ENCODE results near the gene ATP1A3. TPM values are rescaled to one million over a fixed set of nuclear protein-coding genes. Genes with fewer than 3 reads are reported as not detected.
A peak's percentile ranks its signal among the peaks of the same experiment; 100 is the strongest.
"Not testable (repeated sequence)": the region's sequence is repeated elsewhere in the genome, so short reads cannot be mapped to it uniquely, and the experiment has no call there.

ATP1A3 gene
- total RNA-seq, 1 donor from 2014 or later = 0.32 TPM

GRCh38 chr19:42010245-42011126, 16.5 kb upstream of the ATP1A3 start:
- no peak for ATAC-seq

DNA sequence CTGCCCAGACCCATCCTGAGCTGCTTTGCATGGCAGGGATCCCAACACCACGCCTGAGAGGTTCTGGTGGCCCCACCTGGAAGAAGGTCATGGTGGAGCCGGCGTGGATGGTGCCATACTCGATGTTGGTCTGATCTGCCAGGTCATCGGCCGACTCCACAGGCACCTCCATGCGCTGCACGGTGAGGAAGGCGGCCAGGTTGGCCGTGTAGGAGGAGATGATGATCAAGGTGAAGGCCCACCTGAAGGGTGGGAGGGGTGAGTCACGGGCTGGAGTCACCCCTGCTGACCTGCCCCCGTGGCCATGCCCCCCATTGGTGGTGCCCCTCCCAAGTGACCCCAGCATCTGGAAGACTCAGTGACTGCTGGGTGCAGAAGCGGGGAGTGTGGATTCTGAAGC, 12.5 kb upstream of the ATP1A3 start:
- no peak for ATAC-seq

GRCh38 chr19:42005504-42005903, 11.5 kb upstream of the ATP1A3 start:
- ATAC-seq = peak; percentile 30

DNA sequence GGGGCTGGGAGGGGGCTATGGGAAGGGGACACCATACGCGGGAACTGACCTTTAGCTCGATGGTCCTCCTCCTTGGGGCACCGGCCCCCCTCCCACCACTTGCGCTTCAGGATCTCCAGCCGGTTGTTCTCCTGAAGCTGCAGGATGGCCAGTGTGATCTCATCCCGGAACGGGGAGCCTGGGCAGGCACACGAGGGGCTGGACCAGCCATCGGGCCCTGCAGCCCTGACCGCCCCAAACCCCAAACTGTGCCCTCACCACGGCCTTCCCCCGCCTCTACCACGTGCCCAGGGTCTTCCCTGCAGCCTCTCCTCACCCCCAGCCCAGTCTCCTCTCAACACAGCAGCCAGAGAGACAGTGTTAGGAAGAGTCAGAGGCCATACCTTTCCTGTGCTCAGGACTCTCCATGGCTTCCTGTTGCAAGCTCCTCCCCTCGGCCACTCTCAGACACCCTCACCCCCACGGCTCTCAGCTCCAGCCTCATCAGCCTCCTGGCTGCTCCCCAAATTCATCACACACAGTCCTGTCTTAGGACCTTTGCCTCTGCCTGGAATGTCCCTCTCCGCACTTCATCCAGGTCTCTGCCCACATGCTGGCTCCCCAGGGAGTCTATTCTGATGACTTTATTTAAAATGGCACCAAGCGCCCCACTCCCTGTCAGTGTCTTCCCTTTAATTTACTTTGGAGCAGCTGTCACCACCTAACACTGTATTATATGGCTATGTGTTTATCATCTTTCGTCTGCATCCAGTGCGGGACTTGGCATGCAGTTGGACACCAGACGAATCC, 9.7 kb upstream of the ATP1A3 start:
- ATAC-seq = peak; percentile 5

DNA sequence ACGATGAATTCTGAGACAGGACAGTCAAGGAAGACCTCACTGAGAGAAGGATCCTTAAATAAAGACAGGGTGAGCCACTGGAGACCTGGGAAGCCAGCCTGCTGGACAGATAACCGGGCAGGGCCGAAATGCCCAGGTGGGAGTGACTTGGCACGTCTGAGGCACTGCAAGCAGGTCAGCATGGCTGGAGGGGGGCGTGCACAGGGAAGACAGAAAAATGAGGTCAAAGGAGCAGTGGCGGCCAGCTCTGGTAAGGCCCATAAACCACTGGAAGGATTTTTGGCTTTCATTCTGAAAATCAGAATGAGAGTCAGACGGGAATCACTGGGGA, 5.8 kb upstream of the ATP1A3 start:
- no peak for ATAC-seq

GRCh38 chr19:41999071-41999877, 5.2 kb upstream of the ATP1A3 start:
- ATAC-seq = no peak

DNA sequence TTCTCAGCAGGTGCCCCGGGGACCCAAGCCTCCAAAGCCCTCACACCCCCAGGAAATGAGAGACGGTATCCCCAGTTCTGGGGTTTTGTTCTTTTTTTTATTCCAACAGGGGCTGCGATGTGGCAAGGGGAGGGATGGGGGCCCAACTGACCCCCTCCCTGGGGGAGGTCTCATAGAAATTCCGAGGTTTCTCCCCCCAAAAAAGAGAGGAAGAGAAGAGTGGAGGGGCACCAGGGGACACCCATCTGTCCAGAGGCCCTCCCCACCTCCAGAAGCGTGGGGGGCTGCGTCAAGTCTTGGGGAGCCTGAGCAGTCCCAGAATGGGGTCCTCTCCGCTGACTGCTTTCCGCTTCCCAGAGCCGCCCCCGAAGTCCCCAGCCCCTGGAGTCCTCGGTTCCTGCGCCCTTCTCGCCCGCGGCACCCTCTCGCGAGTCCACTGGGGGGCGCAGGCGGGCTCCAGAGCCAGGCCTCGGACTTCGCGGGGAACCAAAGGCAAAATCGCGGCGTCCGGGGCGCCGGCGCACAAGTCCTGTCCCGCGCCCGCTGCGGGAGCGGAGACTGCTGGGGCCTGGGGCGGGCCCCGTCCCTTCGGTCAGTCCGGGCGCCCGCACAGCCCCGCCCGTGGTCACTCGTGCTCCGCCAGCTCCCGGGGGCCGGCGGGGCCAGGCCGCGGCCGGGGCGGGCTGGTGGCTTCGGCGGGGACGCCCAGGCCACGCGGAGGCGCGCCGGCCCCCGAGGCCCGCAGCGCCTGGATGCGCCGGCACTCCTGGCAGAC, 4.4 kb upstream of the ATP1A3 start:
- ATAC-seq = peak; percentile 11

DNA sequence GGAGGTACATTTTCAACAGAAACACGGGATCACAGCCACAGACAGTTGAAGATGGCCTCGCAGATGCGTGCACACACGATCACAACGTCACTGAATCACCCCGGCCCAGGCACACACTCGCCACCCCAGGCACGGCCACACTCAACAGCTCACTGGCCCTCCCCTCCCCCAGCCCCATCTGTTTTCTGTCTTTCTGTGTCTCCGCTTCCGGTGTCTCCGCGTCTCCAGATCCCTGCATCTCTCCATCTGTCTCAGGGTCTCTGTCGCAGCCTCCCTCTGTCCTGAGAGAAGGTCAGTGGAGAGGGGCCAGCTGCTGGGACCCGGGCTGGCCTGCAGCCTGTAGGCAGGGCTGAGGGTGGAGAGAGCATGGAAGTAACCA, 3.8 kb upstream of the ATP1A3 start:
- ATAC-seq = no peak

GRCh38 chr19:41997121-41997850, 3.3 kb upstream of the ATP1A3 start:
- peak; percentile 51 for ATAC-seq

GRCh38 chr19:41995959-41996797, 2.1 kb upstream of the ATP1A3 start:
- ATAC-seq = no peak

DNA sequence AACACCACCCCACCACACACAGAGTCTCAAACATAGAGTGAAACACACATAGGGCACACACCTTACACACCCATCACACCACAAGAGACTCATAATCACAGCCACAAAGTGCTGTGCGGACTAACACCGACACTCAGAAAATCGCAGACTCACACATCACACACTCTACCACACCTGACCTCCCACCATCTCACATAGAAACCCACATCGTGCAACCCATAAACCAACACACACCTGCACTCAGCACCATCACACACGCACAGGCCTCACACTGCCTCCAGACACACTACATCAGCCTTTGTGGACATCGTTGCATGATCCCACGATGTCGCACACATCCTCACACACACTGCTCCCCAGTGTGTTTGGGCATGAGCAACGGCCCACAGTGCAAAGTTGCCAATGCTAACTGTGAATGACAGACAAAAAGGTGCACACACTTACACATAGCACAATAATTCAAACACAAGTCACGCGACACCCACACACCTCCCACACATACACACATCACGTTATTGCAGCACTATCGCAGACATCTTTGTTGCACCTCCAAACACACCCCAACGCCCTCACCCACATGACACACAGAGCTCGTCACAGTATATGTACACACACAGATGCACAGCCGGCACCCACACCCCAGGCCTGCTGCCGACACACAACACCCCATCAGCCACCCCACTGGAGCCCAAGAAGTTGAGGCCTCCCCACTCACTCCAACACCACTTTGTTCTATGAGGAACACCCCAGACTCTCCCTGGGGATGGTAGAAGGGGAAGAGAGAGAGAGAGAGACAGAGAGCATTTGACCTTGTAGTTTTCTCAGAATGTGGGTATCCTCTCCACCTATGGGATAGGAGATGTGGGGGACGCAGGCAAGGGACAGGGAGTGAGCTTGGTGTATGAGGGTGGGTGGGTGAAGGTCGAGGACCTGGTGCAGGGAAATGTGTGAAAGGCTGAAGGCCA, 1.2 kb upstream of the ATP1A3 start:
- ATAC-seq = no peak

GRCh38 chr19:41994521-41994971, 516 bp upstream of the ATP1A3 start:
- no peak for ATAC-seq

- not testable (repeated sequence) for ATAC-seq
These were observed 2.0 kb downstream of the ATP1A3 start for GRCh38 chr19:41991925-41992569.

GRCh38 chr19:41991025-41991424, 3.0 kb downstream of the ATP1A3 start:
- ATAC-seq = no peak

DNA sequence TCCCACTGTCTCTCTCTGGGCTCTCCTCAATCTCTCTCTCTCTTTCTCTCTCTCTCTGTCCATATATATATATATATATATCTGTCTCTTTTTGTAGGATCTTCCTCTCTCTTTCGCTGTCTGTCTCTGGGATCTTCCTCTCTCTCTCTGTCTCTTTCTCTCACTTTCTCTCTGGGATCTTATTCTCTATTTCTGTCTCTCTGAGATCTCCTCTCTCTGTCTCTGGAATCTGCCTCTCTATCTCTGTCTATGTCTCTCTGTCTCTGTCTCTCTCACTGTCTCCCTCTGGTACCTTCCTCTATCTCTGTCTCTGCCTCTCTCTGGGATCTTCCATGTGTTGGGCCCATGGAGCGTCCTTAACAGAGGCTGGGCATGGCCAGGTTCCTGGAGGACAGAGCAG, 3.4 kb downstream of the ATP1A3 start:
- no peak for ATAC-seq

GRCh38 chr19:41990028-41990427, 4.0 kb downstream of the ATP1A3 start:
- no peak for ATAC-seq

DNA sequence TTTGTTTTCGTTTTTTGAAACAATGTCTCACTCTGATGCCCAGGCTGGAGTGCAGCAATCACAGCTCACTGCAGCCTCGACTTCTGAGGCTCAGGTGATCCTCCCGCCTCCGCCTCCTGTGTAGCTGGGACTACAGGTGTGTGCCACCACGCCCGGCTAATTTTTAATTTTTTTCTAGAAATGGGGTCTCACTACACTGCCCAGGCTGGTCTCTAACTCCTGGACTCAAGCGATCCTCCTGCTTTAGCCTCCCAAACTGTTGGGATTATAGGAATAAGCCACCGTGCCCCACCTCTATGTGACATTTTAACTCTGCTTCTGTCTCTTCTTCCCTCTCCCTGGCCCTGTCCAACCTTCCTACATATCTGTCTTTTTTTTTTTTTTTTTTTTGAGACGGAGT, 5.1 kb downstream of the ATP1A3 start:
- no peak for ATAC-seq

GRCh38 chr19:41987141-41987860, 6.7 kb downstream of the ATP1A3 start:
- no peak for ATAC-seq

All from esophagus mucosa (tissue), 1 donor.